GM15510 (cell line): ENCODE results near the gene LCN10.
A peak's percentile ranks its signal among the peaks of the same experiment; 100 is the strongest.

Source experiments
- POLR2A ChIP-seq: IDR thresholded peaks from 3 replicates; pipeline ENCODE4 v1.6.1; 2011; ENCODE audit warnings: borderline replicate concordance; ENCODE audit not compliant: insufficient read length; ENCODE audit errors: extremely low read depth

The LCN10 gene

DNA sequence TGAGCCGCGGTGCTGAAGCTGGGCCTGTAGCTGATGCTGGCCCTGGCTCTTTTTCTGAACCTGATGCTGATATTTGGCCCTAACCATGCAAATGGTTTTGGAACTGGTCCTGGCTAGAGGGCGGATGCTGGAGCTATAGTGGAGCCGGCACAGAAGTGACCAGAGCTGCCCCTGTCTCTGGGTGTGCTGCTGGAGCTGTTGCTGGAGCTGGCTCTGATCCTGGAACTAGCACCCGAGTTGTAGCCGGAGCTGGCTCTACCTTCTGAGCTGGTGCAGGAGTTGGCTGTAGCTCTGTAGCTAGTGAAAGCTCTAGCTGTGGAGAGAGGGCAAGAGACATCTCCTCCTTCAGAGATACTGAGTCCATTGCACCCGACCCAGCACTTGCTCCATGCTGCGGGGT lies 12.8 kb downstream of the LCN10 start:
- no peak for TF ChIP-seq POLR2A

GRCh38 chr9:136729144-136729543 lies 13.6 kb downstream of the LCN10 start:
- no peak for TF ChIP-seq POLR2A

DNA sequence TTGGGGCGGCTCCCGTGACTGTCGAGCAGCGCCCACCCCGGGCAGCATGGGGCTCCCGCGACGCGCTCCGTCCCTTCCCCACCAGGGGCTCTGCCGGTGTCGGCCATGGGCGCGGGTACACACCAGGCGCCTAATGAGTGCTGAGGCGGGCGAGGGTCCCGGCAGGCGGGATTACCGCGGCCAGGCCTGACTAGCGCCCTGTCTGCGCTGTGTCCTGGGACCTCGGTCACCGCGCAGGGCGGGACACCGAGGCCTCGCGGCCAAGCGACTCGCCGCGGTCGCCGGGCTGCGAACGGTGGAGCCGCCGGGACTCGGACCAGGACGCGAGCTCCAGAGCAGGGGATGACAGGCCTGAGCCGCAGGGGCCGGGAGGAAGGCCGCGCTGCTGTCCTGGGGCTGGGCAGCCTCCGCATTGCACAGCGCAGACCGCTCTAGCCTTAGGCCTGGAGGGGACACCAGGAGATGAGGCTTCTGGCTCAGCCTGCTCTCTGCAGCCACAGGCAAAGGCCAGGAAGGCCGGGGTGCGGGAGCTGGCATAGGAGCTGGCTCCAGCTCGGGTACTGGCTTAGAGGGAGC lies 14.1 kb downstream of the LCN10 start:
- no peak for TF ChIP-seq POLR2A

GRCh38 chr9:136728080-136728547 lies 14.6 kb downstream of the LCN10 start:
- peak; percentile 100 for TF ChIP-seq POLR2A

DNA sequence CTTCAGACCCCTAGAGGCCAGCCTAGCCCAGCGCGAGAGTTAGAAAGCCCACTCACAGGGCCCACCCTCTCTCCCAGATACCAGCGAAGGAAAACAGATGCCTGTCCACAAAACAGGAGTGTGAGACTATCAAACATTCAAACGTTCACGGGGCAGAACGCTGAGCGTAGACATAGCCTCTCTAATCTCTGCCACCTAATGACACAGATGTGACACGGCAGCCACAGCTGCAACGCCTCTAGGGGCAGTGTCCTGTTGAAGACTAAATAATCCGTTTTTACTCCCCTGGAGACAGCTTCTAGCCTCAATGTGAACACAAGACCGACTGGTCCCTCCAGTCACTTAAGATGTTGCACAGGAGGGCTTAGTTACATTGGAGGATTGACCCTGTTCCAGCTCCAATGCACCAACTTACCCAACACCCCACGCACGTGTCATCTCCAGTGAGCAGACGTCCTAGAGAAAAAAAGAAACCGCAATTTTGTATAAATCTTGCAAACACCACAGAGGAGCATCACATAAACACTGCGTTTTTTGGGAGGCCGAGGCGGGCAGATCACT lies 16.0 kb downstream of the LCN10 start:
- TF ChIP-seq POLR2A = peak; percentile 10

- TF ChIP-seq POLR2A = no peak
Measured at GRCh38 chr9:136726118-136726517, 16.6 kb downstream of the LCN10 start.

DNA sequence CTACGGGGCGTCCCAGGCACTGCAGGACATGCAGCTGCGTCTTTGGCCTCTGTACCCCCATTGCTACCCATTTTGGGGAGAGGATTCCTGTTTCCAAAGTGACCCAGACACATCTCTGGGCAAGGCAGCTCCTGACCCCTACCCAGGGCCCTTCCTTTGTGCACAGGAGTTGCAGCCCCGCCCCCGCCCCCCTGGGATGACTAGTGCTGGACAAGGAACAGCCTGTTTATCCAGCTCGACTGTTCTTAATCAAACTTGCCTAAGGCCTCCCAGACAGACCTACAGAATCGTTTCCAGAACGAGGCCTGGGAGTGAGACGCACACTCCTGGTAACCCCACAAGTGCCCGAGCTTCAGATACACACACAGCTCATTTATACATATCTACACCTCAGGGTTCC lies 17.1 kb downstream of the LCN10 start:
- TF ChIP-seq POLR2A = no peak

- no peak for TF ChIP-seq POLR2A
Measured at GRCh38 chr9:136724772-136725171, 18.0 kb downstream of the LCN10 start.

- TF ChIP-seq POLR2A = no peak
Measured at GRCh38 chr9:136723989-136724388, 18.8 kb downstream of the LCN10 start.

DNA sequence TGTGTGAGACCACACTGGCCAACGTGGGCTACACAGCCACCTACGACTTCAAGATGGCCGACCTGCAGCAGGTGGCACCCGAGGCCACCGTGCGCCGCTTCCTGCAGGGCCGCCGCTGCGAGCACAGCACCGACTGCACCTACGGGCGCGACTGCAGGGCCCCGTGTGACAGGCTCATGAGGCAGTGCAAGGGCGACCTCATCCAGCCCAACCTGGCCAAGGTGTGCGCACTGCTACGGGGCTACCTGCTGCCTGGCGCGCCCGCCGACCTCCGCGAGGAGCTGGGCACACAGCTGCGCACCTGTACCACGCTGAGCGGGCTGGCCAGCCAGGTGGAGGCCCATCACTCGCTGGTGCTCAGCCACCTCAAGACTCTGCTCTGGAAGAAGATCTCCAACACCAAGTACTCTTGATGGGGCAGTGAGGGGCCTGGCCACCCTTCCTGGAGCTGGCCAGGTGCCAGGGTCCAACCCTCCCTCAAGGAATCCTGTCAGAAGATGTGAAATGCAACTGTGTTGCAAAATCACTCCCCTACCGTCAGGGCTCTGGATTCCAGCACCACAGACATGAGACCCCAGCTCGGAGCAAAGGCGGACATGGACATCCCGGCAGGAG lies 19.3 kb downstream of the LCN10 start:
- no peak for TF ChIP-seq POLR2A

DNA sequence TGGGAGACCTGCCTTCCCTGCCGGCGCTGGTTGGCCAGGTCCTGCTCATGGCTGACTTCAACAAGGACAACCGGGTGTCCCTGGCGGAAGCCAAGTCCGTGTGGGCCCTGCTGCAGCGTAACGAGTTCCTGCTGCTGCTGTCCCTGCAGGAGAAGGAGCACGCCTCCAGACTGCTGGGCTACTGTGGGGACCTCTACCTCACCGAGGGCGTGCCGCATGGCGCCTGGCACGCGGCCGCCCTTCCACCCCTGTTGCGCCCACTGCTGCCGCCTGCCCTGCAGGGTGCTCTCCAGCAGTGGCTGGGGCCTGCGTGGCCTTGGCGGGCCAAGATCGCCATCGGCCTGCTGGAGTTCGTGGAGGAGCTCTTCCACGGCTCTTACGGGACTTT lies 19.8 kb downstream of the LCN10 start:
- TF ChIP-seq POLR2A = no peak

DNA sequence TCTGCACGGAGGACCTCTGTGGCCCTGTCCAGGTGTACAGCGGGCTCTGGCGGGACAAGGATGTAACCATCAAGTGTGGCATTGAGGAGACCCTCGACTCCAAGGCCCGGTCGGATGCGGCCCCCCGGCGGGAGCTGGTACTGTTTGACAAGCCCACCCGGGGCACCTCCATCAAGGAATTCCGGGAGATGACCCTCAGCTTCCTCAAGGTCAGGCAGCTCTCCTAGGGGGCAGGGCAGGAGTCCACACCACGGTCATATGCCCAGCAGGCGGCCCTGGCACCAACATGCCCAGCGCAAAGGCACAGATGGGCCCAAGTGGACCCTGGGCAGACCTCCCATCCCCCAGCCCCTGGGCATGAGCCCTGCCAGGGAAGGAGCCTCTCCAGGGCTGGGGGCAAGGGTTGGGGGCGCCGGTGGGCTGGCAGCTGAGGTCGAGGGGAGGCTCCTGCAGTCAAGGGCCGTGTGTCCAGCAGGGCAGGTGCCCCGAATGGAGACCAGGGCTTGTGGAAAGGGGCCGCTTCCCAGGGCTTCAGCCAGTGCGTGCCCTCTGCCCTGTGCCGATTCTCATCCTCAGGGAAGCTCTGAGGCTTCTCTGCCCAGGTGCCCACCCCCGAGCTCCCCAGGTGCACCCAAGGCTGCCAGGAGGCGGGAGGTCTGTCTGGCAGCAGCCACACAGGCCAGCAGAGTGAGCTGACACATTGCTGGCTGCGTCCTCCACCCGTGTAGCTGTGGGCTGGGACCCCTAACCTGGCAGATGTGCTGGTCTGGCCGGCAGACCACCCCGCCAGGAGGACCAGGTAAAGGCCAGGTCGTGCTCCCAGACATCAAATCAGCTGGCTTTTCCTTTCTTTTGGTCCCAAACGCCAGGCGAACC lies 20.4 kb downstream of the LCN10 start:
- TF ChIP-seq POLR2A = peak; percentile 6

DNA sequence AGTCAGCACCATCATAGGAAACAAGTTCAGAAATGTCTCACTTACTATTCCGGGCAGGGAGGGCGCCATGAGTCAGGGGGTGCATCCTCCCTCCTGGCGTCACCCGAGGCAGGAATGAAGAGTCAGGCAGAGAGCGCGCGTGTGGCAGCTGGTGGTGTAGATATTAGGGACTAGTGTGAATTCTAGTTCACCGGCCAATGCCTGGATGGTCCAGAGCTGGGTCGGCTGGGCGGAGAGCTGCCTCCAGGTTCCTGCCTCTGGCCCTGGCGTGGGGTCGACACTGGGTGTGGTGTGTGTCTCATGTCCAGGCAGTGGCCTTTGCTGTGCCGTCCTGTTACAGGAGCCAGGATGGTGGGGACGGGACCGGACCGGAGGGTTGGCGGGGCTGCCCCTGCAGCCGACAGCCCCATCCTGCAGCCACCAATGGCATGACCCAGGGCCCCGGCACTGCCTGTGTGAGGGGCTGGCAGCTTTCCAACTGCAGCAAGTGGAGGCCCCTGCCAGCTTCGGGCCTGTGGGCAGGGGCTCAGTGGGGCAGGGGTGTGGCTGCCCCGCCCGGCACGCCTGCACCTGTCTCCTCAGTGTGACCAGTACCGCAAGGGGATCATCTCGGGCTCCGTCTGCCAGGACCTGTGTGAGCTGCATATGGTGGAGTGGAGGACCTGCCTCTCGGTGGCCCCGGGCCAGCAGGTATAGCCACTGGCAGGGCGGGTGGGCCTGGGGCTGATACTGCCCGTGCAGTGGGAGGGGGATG lies 21.2 kb downstream of the LCN10 start:
- TF ChIP-seq POLR2A = no peak

GRCh38 chr9:136720898-136721338 lies 21.8 kb downstream of the LCN10 start:
- TF ChIP-seq POLR2A = no peak

- no peak for TF ChIP-seq POLR2A
Measured at GRCh38 chr9:136720251-136720897, 22.4 kb downstream of the LCN10 start.
